GM18502 (cell line): ENCODE data around the gene GIMAP1.
"Not testable (repeated sequence)": the region's sequence is repeated elsewhere in the genome, so short reads cannot be mapped to it uniquely, and the experiment has no call there.

Experiments used
- ATAC-seq: cut with Tn5 transposase; IDR thresholded peaks from one replicate; pipeline ENCODE4 v1.9.1; 2021; ENCODE audit warnings: mild to moderate bottlenecking; ENCODE audit not compliant: unreplicated experiment, poor library complexity

GIMAP1 gene

DNA sequence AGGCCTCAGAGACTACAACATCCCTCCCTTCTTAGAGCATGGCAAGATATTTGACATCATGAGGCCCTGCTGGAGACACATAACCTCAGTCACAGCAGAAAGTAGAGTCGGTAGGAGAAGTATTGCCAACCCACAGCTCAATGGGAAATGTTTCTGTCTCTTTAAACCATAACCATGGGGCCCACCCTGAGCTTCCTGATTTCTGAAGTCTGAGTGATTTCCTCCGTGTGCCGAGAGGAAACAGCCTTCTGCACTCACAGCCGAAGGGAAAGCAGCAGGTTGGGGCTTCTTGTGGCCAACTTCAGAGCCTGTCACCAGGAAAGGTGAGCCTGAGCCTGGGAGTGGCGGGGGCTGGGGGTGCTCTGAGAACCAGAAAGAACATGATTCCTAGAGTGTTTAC lies at the start of gene GIMAP1:
Gene GIMAP1, plus strand, starts transcription at position 246 of the 400 bp plus-strand sequence. CDS start 2,435 bp downstream, outside the sequence.
- peak; percentile 78 for ATAC-seq

DNA sequence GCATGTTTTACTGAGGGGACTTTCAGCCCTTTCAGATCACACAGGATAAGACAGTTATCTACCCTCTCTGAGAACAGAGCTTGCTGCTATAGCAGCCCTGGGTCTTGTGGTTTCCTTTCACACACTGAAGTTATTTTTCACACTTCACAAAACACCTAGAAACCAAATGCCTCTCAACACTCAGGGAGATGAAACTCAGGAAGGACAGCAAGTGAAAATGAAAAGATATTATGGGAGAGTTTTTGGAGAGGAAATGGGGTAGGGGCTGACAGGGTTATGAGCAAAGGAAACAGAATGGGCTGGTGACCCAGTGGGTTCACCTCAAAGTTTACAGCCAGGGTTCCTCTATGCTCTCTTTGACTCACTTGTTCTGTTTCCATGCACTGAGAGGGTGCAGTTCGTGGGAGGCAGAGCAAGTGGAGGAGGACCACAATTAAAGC lies 47.9 kb upstream of the GIMAP1 start:
- peak; percentile 77 for ATAC-seq

DNA sequence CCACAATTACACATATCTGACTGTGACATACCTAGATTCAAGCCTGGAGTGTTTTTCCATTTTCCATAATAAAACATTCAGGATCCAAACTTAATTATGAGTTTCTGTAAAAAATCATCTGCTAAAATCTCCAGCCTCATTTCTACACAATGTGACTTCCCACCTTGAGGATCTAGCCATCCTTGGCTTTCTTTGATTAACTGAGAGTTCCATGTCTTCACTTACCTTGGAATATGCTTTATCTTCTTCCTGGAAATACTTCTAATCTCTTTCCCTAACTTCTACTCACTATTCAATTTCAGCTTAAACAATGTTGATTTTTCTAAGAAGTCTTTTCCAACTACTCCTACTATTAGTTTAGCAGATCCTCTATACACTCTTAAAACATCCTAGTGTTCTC lies 47.4 kb upstream of the GIMAP1 start:
- no peak for ATAC-seq

DNA sequence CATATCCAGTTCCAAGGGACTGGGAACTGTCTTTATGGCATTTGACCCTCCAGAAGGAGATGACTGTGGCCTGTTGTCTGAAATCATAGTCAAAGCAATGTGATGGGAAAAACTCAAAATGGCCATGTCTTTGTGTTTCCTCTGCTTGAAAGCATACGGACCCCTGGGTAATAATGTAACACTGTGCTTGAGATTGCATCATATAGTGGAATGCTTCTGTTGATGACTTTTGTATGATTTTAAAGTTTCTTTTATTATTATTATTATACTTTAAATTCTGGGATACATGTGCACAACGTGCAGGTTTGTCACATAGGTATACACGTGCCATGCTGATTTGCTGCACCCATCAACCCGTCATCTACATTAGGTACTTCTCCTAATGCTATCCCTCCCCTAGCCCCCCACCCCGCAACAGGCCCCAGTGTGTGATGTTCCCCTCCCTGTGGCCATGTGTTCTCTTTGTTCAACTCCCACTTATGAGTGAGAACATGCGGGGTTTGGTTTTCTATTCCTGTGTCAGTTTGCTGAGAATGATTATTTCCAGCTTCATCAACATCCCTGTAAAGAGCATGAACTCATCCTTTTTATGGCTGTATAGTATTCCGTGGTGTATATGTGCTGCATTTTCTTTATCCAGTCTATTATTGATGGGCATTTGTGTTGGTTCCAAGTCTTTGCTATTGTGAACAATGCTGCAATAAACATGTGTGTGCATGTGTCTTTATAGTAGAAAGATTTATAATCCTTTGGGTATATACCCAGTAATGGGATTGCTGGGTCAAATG lies 44.4 kb upstream of the GIMAP1 start:
- not testable (repeated sequence) for ATAC-seq

DNA sequence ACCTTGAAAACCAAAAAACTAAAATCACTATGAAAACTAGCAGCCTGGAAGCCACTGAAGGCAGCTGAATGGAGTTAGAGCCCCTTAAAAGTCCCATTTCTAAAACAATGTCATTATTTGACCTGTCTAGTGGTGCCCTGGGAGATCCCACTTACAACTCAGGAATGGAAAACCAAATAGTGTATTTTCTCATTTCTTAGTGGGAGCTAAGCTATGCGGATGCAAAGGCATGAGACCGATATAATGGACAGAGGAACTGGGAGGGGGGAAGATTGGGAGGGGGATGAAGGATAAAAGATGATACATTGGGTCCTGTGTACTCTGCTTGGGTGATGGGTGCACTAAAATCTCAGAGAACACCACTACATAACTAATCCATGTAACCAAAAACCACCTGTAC lies 40.7 kb upstream of the GIMAP1 start:
- no peak for ATAC-seq

DNA sequence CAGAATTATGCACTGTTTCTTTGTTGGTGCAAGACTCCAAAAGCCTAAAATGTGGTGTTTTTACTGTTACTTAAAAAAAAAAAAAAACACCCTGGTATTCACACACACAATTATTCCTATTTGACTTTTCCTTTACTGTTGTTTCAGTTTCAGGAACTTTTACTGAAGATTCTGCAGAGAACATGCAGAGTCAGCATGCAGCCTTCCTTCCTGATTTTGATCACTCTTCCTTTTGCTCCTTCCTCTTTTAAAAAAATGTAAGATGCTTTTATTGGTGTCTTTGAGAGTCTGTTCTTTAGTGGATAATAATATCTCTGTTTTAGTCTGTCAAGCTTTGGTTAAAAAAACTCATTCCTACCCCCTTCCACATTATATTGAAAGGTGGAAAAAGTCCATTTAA lies 40.1 kb upstream of the GIMAP1 start:
- not testable (repeated sequence) for ATAC-seq

DNA sequence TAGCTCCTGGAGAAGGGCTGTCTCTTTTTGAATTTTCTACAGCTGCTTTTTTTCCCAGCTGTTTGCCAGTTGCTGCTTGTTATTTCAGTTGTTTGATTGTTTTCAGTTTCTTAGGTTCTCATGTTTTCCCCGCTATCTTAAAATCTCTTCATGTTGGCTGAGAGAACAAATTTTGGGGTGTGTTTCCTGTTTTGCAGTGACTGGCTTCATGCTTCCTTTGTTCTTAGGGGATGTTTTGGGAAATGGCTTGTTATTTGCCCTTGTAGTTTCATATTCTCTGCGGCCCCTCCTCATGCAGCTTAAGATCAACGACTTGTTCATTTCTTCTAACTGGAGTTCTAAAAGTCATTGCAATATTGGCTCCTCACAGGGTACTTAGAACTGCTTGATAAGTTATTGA lies 39.6 kb upstream of the GIMAP1 start:
- ATAC-seq, result not testable (repeated sequence)

DNA sequence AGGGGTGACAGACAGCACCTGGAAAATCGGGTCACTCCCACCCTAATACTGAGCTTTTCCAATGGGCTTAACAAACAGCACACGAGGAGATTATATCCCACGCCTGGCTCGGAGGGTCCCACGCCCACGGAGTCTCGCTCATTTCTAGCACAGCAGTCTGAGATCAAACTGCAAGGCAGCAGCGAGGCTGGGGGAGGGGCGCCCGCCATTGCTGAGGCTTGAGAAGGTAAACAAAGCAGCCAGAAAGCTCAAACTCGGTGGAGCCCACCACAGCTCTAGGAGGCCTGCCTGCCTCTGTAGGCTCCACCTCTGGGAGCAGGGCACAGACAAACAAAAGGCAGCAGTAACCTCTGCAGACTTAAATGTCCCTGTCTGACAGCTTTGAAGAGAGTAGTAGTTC lies 37.8 kb upstream of the GIMAP1 start:
- not testable (repeated sequence) for ATAC-seq

DNA sequence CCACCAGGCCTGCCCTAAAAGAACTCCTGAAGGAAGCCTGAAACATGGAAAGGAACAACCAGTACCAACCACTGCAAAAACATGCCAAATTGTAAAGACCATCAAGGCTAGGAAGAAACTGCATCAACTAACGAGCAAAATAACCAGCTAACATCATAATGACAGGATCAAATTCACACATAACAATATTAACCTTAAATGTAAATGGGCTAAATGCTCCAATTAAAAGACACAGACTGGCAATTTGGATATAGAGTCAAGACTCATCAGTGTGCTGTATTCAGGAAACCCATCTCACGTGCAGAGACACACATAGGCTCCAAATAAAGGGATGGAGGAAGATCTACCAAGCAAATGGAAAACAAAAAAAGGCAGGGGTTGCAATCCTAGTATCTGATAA lies 36.0 kb upstream of the GIMAP1 start:
- ATAC-seq, result not testable (repeated sequence)

DNA sequence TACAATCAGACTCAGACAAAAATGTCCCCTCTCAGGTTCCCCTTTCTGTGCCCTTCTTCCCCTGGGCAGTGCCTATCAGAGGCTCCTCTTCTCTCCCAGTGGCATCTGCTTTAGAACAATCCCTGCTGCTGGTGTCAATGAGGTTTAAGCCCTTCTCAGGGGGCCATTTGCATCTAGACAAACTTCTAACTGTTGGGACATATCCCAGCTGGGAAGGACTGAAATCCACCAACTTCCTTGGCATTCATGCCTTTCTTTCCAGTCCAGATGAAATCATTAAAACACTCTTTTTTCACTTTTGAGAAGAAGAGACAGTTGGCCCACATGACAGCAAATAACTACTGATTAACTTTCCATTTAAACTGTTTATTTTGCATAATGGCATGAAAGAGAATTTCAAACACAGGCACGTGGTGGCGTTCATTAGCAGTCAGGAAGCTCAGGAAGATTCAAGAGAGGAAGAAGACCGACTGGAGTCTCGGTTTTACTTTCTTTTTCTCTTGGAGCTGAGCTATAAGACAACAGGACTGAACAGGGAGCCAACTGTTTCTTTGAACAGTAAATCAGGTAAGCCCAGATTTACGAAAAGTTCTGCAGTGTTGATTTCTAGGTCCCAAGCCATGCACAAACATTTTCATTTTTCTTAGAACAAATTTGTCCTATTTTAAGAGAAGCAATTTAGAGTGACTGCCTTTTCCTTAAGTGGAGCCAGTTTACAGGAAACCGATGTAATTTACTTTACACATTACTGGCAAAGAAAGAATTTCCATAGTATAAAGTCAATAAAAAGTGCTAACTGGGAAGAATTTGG lies 31.0 kb upstream of the GIMAP1 start, which contains the start of gene GIMAP2:
Gene GIMAP2, plus strand, starts transcription at position 488 of the 811 bp plus-strand sequence. CDS start 1,354 bp downstream, outside the sequence.
- peak; percentile 93 for ATAC-seq

DNA sequence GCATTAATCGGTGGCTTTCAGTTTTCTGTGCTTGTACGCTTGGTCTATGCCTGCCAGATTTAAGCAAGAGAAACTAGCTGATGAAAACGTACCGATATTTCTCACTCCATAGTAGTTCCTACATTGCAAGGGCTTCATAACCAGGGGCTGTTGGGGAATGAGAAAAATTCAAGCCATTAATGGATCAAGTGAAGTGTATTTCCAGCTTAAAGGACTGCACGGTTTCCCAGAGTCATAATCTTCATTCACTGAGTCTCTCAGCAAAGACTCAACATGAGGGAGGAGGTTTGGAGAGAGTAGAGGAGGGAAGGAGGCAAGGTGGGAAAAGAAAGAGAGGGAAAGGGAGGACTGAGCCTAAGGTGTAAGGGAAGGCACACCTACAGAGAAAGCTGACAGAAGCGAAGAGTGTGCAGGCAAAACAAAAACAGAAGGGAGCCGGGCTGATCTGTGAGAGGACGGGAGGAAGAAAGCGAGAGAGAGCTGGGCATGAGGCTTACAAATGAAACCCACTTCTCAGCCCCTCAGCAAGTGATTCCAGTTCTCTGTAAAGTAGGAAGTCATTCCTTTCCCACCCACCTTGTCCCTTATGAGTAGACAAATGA lies 30.3 kb upstream of the GIMAP1 start:
- ATAC-seq, result peak; percentile 36

DNA sequence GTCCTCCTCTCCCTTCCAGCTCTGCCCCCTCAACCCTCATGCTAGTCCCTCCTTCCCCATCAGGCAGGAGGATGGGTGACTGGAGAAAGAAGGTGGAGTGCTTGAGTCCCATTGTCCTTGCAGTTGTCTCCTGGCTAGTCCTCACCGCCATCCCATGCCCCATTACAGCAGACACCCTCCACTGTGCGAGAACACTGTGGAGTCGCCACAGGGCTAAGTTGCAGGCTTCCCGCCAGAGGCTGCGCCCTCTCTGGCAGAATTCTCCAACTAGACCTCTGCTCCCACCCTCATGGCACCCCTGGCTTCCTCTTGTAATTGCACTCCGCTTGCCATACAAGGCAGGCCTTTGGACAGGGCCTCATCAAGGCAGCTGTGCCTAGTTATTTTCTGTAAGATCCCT lies 27.8 kb upstream of the GIMAP1 start:
- no peak for ATAC-seq

DNA sequence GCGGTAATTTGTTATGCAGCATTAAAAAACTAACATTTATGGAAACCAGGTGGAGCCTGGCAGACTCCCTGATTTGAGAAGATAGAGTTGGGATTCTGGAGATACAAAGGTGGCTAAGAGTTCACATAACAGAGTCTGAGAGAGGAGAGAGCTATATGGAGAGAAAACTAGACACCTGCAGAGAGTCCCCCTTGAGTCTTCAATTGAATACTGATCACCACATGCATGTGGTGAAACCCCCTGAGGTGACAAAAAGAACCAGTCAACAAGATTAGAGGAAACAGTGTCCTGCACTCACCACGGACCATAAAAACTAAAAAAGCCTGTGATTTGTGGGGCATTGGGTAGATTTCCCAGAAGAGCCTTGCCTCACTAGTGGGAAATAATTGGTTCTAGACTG lies 20.8 kb upstream of the GIMAP1 start:
- ATAC-seq, result no peak

DNA sequence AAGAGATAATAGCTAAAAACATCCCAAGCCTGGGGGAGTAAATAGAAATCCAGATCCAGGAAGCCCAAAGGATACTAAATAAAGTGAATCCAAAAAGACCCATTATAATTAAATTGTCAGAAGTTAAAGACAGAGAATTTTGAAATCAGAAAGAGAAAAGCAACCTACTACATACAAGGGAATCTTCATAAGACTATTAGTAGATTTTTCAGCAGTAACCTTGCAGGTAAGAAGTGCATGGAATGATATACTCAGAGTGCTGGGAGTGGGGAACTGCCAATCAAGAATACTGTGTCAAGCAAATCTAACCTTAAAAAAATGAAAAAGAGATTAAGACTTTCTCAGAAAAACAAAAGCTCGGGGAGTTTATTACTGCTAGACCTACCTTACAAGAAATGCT lies 13.2 kb upstream of the GIMAP1 start:
- no peak for ATAC-seq

DNA sequence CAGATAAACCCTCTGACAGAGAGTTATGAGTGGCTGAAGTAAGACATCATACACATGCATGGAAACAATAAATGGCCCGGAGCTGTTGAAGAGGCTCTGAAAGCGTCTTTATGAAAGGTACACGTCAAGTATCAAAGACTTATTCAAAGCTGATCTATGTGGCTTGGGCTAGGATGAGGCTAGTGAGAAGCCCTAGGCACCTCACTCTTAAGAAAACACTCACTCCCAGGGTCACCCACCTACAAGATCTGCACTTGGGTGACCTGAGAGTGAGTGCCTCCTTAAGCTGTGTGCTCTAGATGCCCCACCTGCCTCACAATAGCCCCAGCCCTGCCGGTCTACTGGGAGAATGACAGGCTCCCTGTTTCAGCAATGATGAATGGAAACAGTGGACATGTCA lies 1.1 kb upstream of the GIMAP1 start:
- ATAC-seq, result no peak

DNA sequence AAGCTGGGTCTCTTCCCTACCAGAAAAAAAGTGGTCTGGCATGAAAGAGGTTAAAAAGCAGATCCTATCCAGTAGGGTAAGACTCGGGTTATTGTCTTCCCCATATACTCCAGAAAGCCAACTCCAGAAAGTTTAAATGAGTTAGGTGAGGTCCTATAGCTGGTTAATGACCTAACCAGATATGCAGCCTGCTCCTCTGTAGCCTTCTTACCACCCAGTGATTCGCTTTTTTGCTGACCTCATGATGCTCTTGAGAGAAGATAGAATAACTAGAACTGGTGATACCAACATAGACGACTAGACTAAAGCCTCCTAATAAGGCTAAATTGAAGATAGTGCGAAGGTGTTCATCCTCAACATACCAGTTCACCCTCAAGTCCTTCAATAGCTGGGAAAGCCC lies 675 bp upstream of the GIMAP1 start:
- ATAC-seq, result no peak

DNA sequence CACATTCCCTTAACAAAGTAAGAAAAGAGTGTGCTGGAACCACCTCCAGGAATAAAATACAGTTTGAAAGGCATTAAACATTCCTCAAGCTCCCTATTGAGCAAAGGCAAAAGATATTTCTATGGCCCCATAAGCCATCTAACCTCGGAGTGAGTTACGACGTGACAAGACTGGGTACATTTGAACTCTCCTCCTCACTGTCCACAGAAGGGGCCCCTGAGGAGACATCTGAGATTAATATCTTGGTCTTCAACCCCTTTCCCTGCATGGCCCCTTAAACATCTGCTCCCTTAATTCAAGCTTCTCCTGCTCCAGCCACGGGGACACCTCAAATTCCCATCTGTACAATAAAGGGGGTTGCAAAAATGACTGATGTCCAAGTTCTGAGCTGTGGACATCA lies 526 bp downstream of the GIMAP1 start:
- no peak for ATAC-seq

DNA sequence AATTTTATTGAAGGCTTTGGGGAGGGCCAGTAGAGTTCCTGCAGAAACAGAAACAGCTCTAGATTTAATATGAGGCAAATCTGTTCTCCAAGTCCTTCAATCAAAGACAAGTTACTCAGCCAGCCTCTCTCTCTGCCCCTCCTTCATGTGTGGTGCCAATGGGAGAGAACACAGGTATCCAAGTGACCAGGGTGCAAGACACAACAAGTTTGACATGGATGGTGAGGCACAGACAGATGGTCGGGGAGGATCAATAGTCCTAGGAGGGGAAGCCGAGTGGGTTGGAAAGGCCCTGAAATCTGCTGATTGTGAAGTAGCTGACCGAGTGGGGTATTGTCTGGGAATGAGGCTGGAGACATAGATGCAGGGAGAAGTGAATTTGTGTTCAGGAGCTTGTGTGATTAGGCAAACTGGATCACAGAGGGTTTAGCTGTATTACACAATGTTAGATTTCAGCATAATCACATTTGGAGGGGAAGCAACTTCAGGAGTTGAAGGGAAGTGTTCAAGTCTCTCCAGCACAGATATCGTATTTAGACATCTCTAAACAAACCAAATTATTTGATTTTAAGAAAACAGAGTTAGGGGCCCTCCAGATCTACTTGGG lies 1.5 kb downstream of the GIMAP1 start:
- no peak for ATAC-seq

DNA sequence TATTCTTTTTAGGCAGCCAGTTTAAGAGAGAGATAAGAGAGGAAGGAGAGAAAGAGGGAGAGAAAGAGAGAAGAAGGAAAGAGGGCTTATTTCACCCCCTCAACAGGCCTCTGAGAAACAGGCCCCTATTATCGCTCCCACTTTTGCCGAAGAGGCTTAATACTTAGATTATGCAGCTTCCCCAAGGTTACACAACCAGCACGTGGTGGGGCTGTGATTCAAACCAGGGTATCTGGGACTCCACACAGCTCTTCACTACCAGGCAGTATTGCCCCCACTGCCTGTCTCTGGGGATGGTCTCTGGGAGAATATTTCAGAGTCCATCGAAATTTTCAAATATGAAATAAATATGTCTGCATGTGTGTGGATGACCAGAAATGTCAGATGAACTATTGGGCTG lies 3.0 kb downstream of the GIMAP1 start:
- no peak for ATAC-seq
